Measurements from ENCODE around the gene MYOG. TPM values are rescaled to one million over a fixed set of nuclear protein-coding genes. Genes with fewer than 3 reads are reported as not detected.

Gene MYOG
- polyA plus RNA-seq, 3 donors, result not detected

DNA sequence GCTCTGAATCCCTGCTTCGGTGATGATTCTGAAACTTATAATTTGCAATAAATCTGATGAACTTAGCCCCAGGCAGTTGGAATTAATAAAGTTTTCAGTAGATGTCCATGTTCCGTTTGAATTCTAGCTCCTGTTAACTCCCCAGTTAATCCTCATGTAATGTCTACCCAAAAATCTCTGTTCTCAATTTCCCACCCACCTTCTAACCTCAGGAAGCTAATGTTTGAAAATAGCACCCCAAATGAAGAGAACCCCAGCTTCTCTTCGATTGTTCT, 3.6 kb downstream of the MYOG start:
- H3K27me3 Mint-ChIP-seq (ENCODE audit: low read depth in 3 of 3), result peaks cover 0 to 3% (median 2%) of the 10 kb centered on the region in 3 donors
- WGBS (ENCODE audit: insufficient coverage), result no CpG with 5 or more reads among the region's 3 CpGs

DNA sequence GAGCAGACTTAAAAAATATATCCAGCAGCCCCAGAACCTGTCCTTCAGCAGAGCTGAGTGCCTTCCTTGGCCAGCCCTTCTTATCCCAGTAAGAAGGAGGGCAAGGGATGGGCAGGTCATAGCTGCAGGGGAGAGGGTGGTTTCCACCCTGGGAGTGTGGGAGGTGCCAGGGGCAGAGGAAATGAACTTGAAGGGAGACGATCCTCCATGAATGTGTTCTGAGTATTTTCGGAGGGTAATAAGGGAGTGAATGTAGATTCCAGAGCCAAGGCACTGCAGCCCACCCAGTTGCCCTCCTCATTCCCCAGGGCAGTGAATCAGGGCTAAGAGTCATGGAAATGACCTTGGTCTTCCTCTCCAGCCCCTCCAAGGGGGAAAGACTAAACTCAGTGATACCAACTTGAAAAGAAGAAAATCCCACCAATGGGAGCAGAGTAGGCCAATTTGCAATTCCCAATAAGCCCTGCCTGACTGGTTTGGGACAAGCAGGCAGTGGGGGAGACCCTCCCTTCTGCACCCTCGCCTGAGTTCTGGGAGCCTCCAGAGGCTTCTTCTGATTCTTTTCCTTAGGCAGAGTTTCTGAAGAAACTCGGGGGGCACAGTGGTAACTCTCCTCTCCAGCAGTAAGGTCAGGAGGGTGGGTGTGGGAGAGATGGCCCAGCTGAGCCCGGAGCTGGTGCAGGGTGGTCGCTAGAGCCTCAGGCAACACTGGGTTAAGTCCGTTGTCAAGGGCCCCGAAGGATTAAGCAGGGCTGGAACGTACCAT, 4.2 kb downstream of the MYOG start:
- H3K27me3 ChIP-seq (ENCODE audit: control insufficient read depth in 2 of 2, insufficient read depth in 2 of 2, low read length in 2 of 2), result no peaks in the 10 kb centered on the region
- no peak overlapping the region for H3K4me3 ChIP-seq (replicated peaks in 1 of 3; ENCODE audit: low read depth in 2 of 3, low read length in 3 of 3)
- H3K9me3 ChIP-seq (replicated peaks in 1 of 2; ENCODE audit: control insufficient read depth in 1 of 2, insufficient read depth in 1 of 2, low read length in 2 of 2), result no peaks in the 10 kb centered on the region
- H3K36me3 ChIP-seq (replicated peaks in 1 of 2; ENCODE audit: control insufficient read depth in 1 of 2, insufficient read depth in 2 of 2, low read length in 2 of 2), result no peaks in the 10 kb centered on the region
- peaks cover 0 to 2% (median 0%) of the 10 kb centered on the region in 7 donors for H3K9me3 Mint-ChIP-seq
- no peak overlapping the region for H2AFZ ChIP-seq (ENCODE audit: insufficient read depth, low read depth, low read length, poor library complexity, severe bottlenecking)
- H3K36me3 Mint-ChIP-seq, result peaks cover 11 to 16% of the 10 kb centered on the region in 2 donors
- H3K4me3 Mint-ChIP-seq, result no peak overlapping the region
- no peak overlapping the region for H3K9ac ChIP-seq (ENCODE audit: insufficient read depth, low read length, poor library complexity, severe bottlenecking)
- 87% methylated on average over 7 of the region's 9 CpGs for WGBS (ENCODE audit: insufficient coverage)
- no peaks in the 10 kb centered on the region for H3K79me2 ChIP-seq (ENCODE audit: insufficient read depth, low read length)
- no peak overlapping the region for H3K4me2 ChIP-seq (replicated peaks; ENCODE audit: extremely low read depth, low read length, poor library complexity, severe bottlenecking)
- no peaks in the 10 kb centered on the region for H4K20me1 ChIP-seq (ENCODE audit: insufficient read depth, low read length)
- no peak for DNase-seq
- no peak overlapping the region for H3K27ac ChIP-seq (ENCODE audit: low read depth in 1 of 2, low read length in 2 of 2)
- TF ChIP-seq, protein P1, sequence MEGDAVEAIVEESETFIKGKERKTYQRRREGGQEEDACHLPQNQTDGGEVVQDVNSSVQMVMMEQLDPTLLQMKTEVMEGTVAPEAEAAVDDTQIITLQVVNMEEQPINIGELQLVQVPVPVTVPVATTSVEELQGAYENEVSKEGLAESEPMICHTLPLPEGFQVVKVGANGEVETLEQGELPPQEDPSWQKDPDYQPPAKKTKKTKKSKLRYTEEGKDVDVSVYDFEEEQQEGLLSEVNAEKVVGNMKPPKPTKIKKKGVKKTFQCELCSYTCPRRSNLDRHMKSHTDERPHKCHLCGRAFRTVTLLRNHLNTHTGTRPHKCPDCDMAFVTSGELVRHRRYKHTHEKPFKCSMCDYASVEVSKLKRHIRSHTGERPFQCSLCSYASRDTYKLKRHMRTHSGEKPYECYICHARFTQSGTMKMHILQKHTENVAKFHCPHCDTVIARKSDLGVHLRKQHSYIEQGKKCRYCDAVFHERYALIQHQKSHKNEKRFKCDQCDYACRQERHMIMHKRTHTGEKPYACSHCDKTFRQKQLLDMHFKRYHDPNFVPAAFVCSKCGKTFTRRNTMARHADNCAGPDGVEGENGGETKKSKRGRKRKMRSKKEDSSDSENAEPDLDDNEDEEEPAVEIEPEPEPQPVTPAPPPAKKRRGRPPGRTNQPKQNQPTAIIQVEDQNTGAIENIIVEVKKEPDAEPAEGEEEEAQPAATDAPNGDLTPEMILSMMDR (IDR thresholded peaks at IDR 0.05), result no peak
- peaks cover 41% of the 10 kb centered on the region for H3K4me1 Mint-ChIP-seq
- peaks cover 0 to 3% (median 2%) of the 10 kb centered on the region in 3 donors for H3K27me3 Mint-ChIP-seq (ENCODE audit: low read depth in 3 of 3)
- peaks cover 11 to 32% of the 10 kb centered on the region in 2 donors for H3K4me1 ChIP-seq (ENCODE audit: control insufficient read depth in 1 of 2, insufficient read depth in 2 of 2, low read length in 2 of 2)
- no peak overlapping the region for H3K27ac Mint-ChIP-seq
- intact Hi-C loops (cut with micrococcal nuclease), result no loop called here

More for the DNA sequence above, 3.6 kb downstream of the MYOG start:
- Histone ChIP-seq H3K9me3 (replicated peaks in 1 of 2; ENCODE audit: control insufficient read depth in 1 of 2, insufficient read depth in 1 of 2, low read length in 2 of 2) (no peaks in the 10 kb centered on the region), H3K4me2 (replicated peaks; ENCODE audit: extremely low read depth, low read length, poor library complexity, severe bottlenecking) (no peak overlapping the region), H3K79me2 (ENCODE audit: insufficient read depth, low read length) (no peaks in the 10 kb centered on the region), H3K9ac (ENCODE audit: insufficient read depth, low read length, poor library complexity, severe bottlenecking) (no peak overlapping the region), H3K27me3 (ENCODE audit: control insufficient read depth in 2 of 2, insufficient read depth in 2 of 2, low read length in 2 of 2) (no peaks in the 10 kb centered on the region), H3K27ac (ENCODE audit: low read depth in 1 of 2, low read length in 2 of 2) (no peak overlapping the region), H4K20me1 (ENCODE audit: insufficient read depth, low read length) (no peaks in the 10 kb centered on the region), H3K4me1 (ENCODE audit: control insufficient read depth in 1 of 2, insufficient read depth in 2 of 2, low read length in 2 of 2) (peaks cover 8 to 30% of the 10 kb centered on the region in 2 donors), H3K36me3 (replicated peaks in 1 of 2; ENCODE audit: control insufficient read depth in 1 of 2, insufficient read depth in 2 of 2, low read length in 2 of 2) (no peaks in the 10 kb centered on the region), H2AFZ (ENCODE audit: insufficient read depth, low read depth, low read length, poor library complexity, severe bottlenecking) (no peak overlapping the region), H3K4me3 (replicated peaks in 1 of 3; ENCODE audit: low read depth in 2 of 3, low read length in 3 of 3) (no peak overlapping the region)
- peak overlapping the region in 1 of 2 donors; percentile 52 for H3K4me3 Mint-ChIP-seq
- H3K9me3 Mint-ChIP-seq, result peaks cover 0 to 3% (median 0%) of the 10 kb centered on the region in 7 donors
- no peak for DNase-seq
- intact Hi-C loops (cut with micrococcal nuclease), result no loop called here
- peak overlapping the region in 3 of 7 donors; percentile 37 to 72 (median 37) for H3K27ac Mint-ChIP-seq
- peaks cover 37% of the 10 kb centered on the region for H3K4me1 Mint-ChIP-seq
- TF ChIP-seq, protein P1 (IDR thresholded peaks at IDR 0.05), result no peak
- H3K36me3 Mint-ChIP-seq, result peaks cover 11 to 16% of the 10 kb centered on the region in 2 donors
